Measurements from ENCODE around the gene PLXNA3. TPM values are rescaled to one million over a fixed set of nuclear protein-coding genes. Genes with fewer than 3 reads are reported as not detected.

PLXNA3 gene
- total and polyA plus RNA-seq, 2 experiments from 2014 or later, result 13.7 to 23.3 TPM

GRCh38 chrX:154483325-154483724, 25.2 kb downstream of the PLXNA3 start:
- Histone ChIP-seq H3K27me3 (no peaks in the 10 kb centered on the region), H3K4me3 (no peak overlapping the region), H3K9me3 (ENCODE audit: low read depth) (no peaks in the 10 kb centered on the region), H3K36me3 (no peaks in the 10 kb centered on the region), H3K4me1 (ENCODE audit: low read depth) (no peaks in the 10 kb centered on the region), H3K27ac (no peak overlapping the region)
- TF ChIP-seq CTCF (IDR thresholded peaks at IDR 0.05; ENCODE audit: low read depth, low read length), result no peak
- no peak for DNase-seq (ENCODE audit: low read depth in 1 of 2, low spot score in 1 of 2)

- H3K27ac ChIP-seq, result no peak overlapping the region
These were observed 26.4 kb downstream of the PLXNA3 start for GRCh38 chrX:154484255-154485149.

GRCh38 chrX:154485150-154486051, 27.3 kb downstream of the PLXNA3 start:
- no peaks in the 10 kb centered on the region for H3K27me3 ChIP-seq
- TF ChIP-seq CTCF (IDR thresholded peaks at IDR 0.05; ENCODE audit: low read depth, low read length), result no peak
- H3K9me3 ChIP-seq (ENCODE audit: low read depth), result no peaks in the 10 kb centered on the region
- no peak for DNase-seq (ENCODE audit: low read depth in 1 of 2, low spot score in 1 of 2)
- H3K4me1 ChIP-seq (ENCODE audit: low read depth), result peaks cover 2% of the 10 kb centered on the region
- peak overlapping the region; percentile 62 for H3K4me3 ChIP-seq
- no peak overlapping the region for H3K27ac ChIP-seq
- H3K36me3 ChIP-seq, result no peaks in the 10 kb centered on the region

More at GRCh38 chrX:154484255-154485149, 26.4 kb downstream of the PLXNA3 start:
- Histone ChIP-seq H3K4me1 (ENCODE audit: low read depth) (peaks cover under 1% of the 10 kb centered on the region), H3K9me3 (ENCODE audit: low read depth) (no peaks in the 10 kb centered on the region), H3K4me3 (no peak overlapping the region), H3K36me3 (no peaks in the 10 kb centered on the region), H3K27me3 (no peaks in the 10 kb centered on the region)
- TF ChIP-seq CTCF (IDR thresholded peaks at IDR 0.05; ENCODE audit: low read depth, low read length), result no peak
- DNase-seq (ENCODE audit: low read depth in 1 of 2, low spot score in 1 of 2), result no peak

- DNase-seq (ENCODE audit: low read depth in 1 of 2, low spot score in 1 of 2), result peak in 1 of 2 donors; percentile 14
- Histone ChIP-seq H3K9me3 (ENCODE audit: low read depth) (no peaks in the 10 kb centered on the region), H3K36me3 (no peaks in the 10 kb centered on the region), H3K27ac (no peak overlapping the region), H3K27me3 (no peaks in the 10 kb centered on the region), H3K4me3 (peak overlapping the region; percentile 62), H3K4me1 (ENCODE audit: low read depth) (peaks cover 2% of the 10 kb centered on the region)
- TF ChIP-seq CTCF (IDR thresholded peaks at IDR 0.05; ENCODE audit: low read depth, low read length), result no peak
These were observed 27.9 kb downstream of the PLXNA3 start for GRCh38 chrX:154486052-154486395.

- H3K4me1 ChIP-seq (ENCODE audit: low read depth), result peaks cover 2% of the 10 kb centered on the region
- DNase-seq (ENCODE audit: low read depth in 1 of 2, low spot score in 1 of 2), result peak; percentile 59 to 75
- peak within 1 kb of the TSS; percentile 62 for H3K4me3 ChIP-seq
- peak within 1 kb of the TSS; percentile 34 for H3K27ac ChIP-seq
- H3K36me3 ChIP-seq, result no peaks in the 10 kb centered on the region
- no peak for TF ChIP-seq CTCF (IDR thresholded peaks at IDR 0.05; ENCODE audit: low read depth, low read length)
- no peaks in the 10 kb centered on the region for H3K27me3 ChIP-seq
- no peaks in the 10 kb centered on the region for H3K9me3 ChIP-seq (ENCODE audit: low read depth)
These were observed 28.5 kb downstream of the PLXNA3 start, which contains the start of gene UBL4A for GRCh38 chrX:154486396-154487207. Gene UBL4A, minus strand, starts transcription at chrX:154486615. Its CDS starts 31 bp downstream, at chrX:154486584.
